SW480 (cell line): ENCODE data around the gene IL23R.
"Not testable (repeated sequence)": the region's sequence is repeated elsewhere in the genome, so short reads cannot be mapped to it uniquely, and the experiment has no call there.

ENCODE experiments used
- DNase-seq: peaks from one replicate; pipeline ENCODE4 v3.0.0-alpha.2; 2016; ENCODE audit warnings: low spot score

The IL23R gene

GRCh38 chr1:67193704-67194103, 27.4 kb downstream of the IL23R start:
- DNase-seq, result no peak

- DNase-seq, result no peak
Observed at GRCh38 chr1:67194209-67194863, 28.1 kb downstream of the IL23R start.

- no peak for DNase-seq
Observed at GRCh38 chr1:67200755-67201154, 34.5 kb downstream of the IL23R start.

- DNase-seq, result no peak
Observed at GRCh38 chr1:67201891-67202290, 35.6 kb downstream of the IL23R start.

GRCh38 chr1:67204298-67204980, 38.2 kb downstream of the IL23R start:
- no peak for DNase-seq

GRCh38 chr1:67207398-67207797, 41.1 kb downstream of the IL23R start:
- DNase-seq, result not testable (repeated sequence)

- no peak for DNase-seq
Observed at GRCh38 chr1:67208217-67208616, 42.0 kb downstream of the IL23R start.

GRCh38 chr1:67209521-67209920, 43.3 kb downstream of the IL23R start:
- DNase-seq, result no peak

GRCh38 chr1:67211589-67212563, 45.6 kb downstream of the IL23R start:
- DNase-seq, result peak; percentile 13

GRCh38 chr1:67213164-67213563, 46.9 kb downstream of the IL23R start:
- DNase-seq, result peak; percentile 21

GRCh38 chr1:67213948-67214347, 47.7 kb downstream of the IL23R start:
- no peak for DNase-seq

- no peak for DNase-seq
Observed at GRCh38 chr1:67214420-67215174, 48.3 kb downstream of the IL23R start.

GRCh38 chr1:67216401-67216800, 50.1 kb downstream of the IL23R start:
- DNase-seq, result no peak

GRCh38 chr1:67217417-67217816, 51.2 kb downstream of the IL23R start:
- DNase-seq, result no peak

- DNase-seq, result no peak
Observed at GRCh38 chr1:67217938-67218337, 51.7 kb downstream of the IL23R start.

- DNase-seq, result no peak
Observed at GRCh38 chr1:67224856-67225255, 58.6 kb downstream of the IL23R start.

GRCh38 chr1:67226688-67227087, 60.4 kb downstream of the IL23R start:
- no peak for DNase-seq

- DNase-seq, result no peak
Observed at GRCh38 chr1:67227196-67227595, 60.9 kb downstream of the IL23R start.

- DNase-seq, result no peak
Observed at GRCh38 chr1:67228791-67229190, 62.5 kb downstream of the IL23R start.

GRCh38 chr1:67230539-67230938, 64.3 kb downstream of the IL23R start:
- DNase-seq, result no peak

- DNase-seq, result no peak
Observed at GRCh38 chr1:67236277-67236676, 70.0 kb downstream of the IL23R start.

GRCh38 chr1:67239738-67240137, 73.5 kb downstream of the IL23R start:
- DNase-seq, result no peak
